HCT116 (cell line): Measurements from ENCODE around the gene KPNB1. TPM values are rescaled to one million over a fixed set of nuclear protein-coding genes. Genes with fewer than 3 reads are reported as not detected.

Experiments used
- ATAC-seq: fragments of 200-7000 bp; cut with Tn5 transposase; 2 replicates; pipeline ENCODE4 v1.9.1; 2020; ENCODE audit warnings: mild to moderate bottlenecking, moderate library complexity
- BruUV-seq: library from RNA; stranded (reverse); fragments of 400-500 nt; replicated peaks from 2 replicates; lab custom pipeline; 2021; lab: Mats Ljungman, UMichigan
- CTCF ChIA-PET: fragments of 300-600 bp; sonication (Branson Sonifier 250); formaldehyde crosslinking; loops from one replicate; lab custom pipeline; 2021; ENCODE audit warnings: antibody characterized with exemption; lab: Charles Lee
- POLR2A ChIA-PET: fragments of 300-600, 350-600 bp; sonication (Branson Sonifier 250); formaldehyde crosslinking; loops from one replicate; lab custom pipeline; 2021; ENCODE audit warnings: antibody characterized with exemption; lab: Charles Lee
- RAD21 ChIA-PET, 2 experiments: fragments of 300-600 bp; sonication (Branson Sonifier 250); formaldehyde crosslinking; loops; one replicate each; lab custom pipeline; 2023; ENCODE audit warnings: low total read pairs in 2 of 2; ENCODE audit not compliant: uncharacterized antibody in 2 of 2, unreplicated experiment in 2 of 2, low non-redundant PET in 1 of 2; lab: Charles Lee
- DNase-seq: peaks from one replicate; pipeline ENCODE4 v3.0.0-alpha.2; 2010; ENCODE audit warnings: low read depth, low spot score
- H2AFZ ChIP-seq: fragments of 200-600 bp; shearing (Covaris generic), sonication (generic); 2 replicates; pipeline ENCODE4 v1.6.1; 2017; ENCODE audit warnings: low read depth, mixed run types, mixed read lengths, antibody characterized with exemption, low read length; ENCODE audit not compliant: poor library complexity, severe bottlenecking
- H3K27ac ChIP-seq: 2 replicates; pipeline ENCODE4 v1.5.1; 2012; ENCODE audit warnings: low read depth, low read length
- H3K27me3 ChIP-seq: fragments of 200-600 bp; sonication (generic); 2 replicates; pipeline ENCODE4 v1.6.1; 2016; ENCODE audit warnings: mixed run types, low read length, mixed read lengths; ENCODE audit not compliant: insufficient read depth
- H3K36me3 ChIP-seq, 2 experiments: fragments of 200-500 bp in 1 of 2; fragments of 200-600 bp in 1 of 2; sonication (Bioruptor generic) in 1 of 2; sonication (generic) in 1 of 2; 2 replicates each; pipeline versions ENCODE4 v1.5.1 to v1.6.1; 2014 to 2016; ENCODE audit warnings: low read length in 2 of 2, inconsistent platforms in 1 of 2, mixed read lengths in 1 of 2, mixed run types in 1 of 2; ENCODE audit not compliant: insufficient read depth in 2 of 2, control insufficient read depth in 1 of 2
- H3K4me1 ChIP-seq, 2 experiments: fragments of 200-600 bp in 1 of 2; sonication (generic) in 1 of 2; 2 replicates each; pipeline versions ENCODE4 v1.5.1 to v1.6.1; 2012 to 2017; ENCODE audit warnings: low read length in 2 of 2, inconsistent platforms in 1 of 2, mild to moderate bottlenecking in 1 of 2, mixed read lengths in 1 of 2, mixed run types in 1 of 2, moderate library complexity in 1 of 2; ENCODE audit not compliant: insufficient read depth in 2 of 2, control insufficient read depth in 1 of 2
- H3K4me2 ChIP-seq: fragments of 200-600 bp; sonication (generic); 2 replicates; pipeline ENCODE4 v1.6.1; 2017; ENCODE audit warnings: mixed run types, low read length, mixed read lengths
- H3K4me3 ChIP-seq, 2 experiments: fragments of 200-600 bp in 1 of 2; sonication (generic) in 1 of 2; replicated peaks in 1 of 2; 2 replicates each; pipeline ENCODE4 v1.5.1; 2011 to 2016; ENCODE audit warnings: low read length in 2 of 2, control low read depth in 1 of 2, low read depth in 1 of 2, mild to moderate bottlenecking in 1 of 2, mixed read lengths in 1 of 2, mixed run types in 1 of 2
- H3K79me2 ChIP-seq: fragments of 200-600 bp; sonication (generic); 2 replicates; pipeline ENCODE4 v1.6.1; 2017; ENCODE audit warnings: mild to moderate bottlenecking, mixed run types, low read length, moderate library complexity, mixed read lengths; ENCODE audit not compliant: insufficient read depth
- H3K9ac ChIP-seq: fragments of 200-600 bp; sonication (generic); 2 replicates; pipeline ENCODE4 v1.6.1; 2016; ENCODE audit warnings: low read length, mixed read lengths
- H3K9me2 ChIP-seq: fragments of 200-600 bp; sonication (generic), shearing (Covaris generic); 2 replicates; pipeline ENCODE4 v1.6.1; 2017; ENCODE audit warnings: mixed run types, mild to moderate bottlenecking, moderate library complexity; ENCODE audit not compliant: insufficient read depth
- H3K9me3 ChIP-seq, 2 experiments: fragments of 200-500 bp in 1 of 2; fragments of 200-600 bp in 1 of 2; sonication (Bioruptor generic) in 1 of 2; sonication (generic) in 1 of 2; 2 replicates each; pipeline ENCODE4 v1.6.1; 2014 to 2017; ENCODE audit warnings: low read length in 2 of 2, mixed read lengths in 2 of 2, inconsistent platforms in 1 of 2, low read depth in 1 of 2, mild to moderate bottlenecking in 1 of 2, mixed run types in 1 of 2, moderate library complexity in 1 of 2; ENCODE audit not compliant: control insufficient read depth in 1 of 2, insufficient read depth in 1 of 2
- H4K20me1 ChIP-seq: fragments of 200-600 bp; sonication (generic), shearing (Covaris generic); 2 replicates; pipeline ENCODE4 v1.6.1; 2017; ENCODE audit warnings: mixed run types, mild to moderate bottlenecking, moderate library complexity; ENCODE audit not compliant: insufficient read depth
- CBX3 ChIP-seq: IDR thresholded peaks from 2 replicates; pipeline ENCODE4 v1.6.1; 2012; ENCODE audit warnings: low read depth
- FOSL1 ChIP-seq: IDR thresholded peaks from 2 replicates; pipeline ENCODE4 v1.6.1; 2012; ENCODE audit warnings: low read depth
- JUND ChIP-seq: IDR thresholded peaks from 2 replicates; pipeline ENCODE4 v1.6.1; 2012
- SIN3A ChIP-seq: IDR thresholded peaks from 2 replicates; pipeline ENCODE4 v1.6.1; 2012; ENCODE audit warnings: low read depth
- TCF7L2 ChIP-seq: IDR thresholded peaks from 2 replicates; pipeline ENCODE4 v1.7.0; 2011; ENCODE audit warnings: borderline replicate concordance, inconsistent platforms; ENCODE audit not compliant: insufficient read depth, insufficient read length; ENCODE audit errors: extremely low read depth
- intact Hi-C: fragments of 100-400 bp; cut with micrococcal nuclease; formaldehyde crosslinking; loops from 2 replicates; pipeline ENCODE4 v1.10.0; 2022
- total RNA-seq: library from RNA; stranded (reverse); gene quantifications from one replicate; pipeline ENCODE4 v1.2.1, GENCODE V29; 2021; ENCODE audit not compliant: unreplicated experiment
- TF ChIP-seq, protein P1 (sequence below): IDR thresholded peaks from 2 replicates; pipeline ENCODE4 v1.6.1; 2011; ENCODE audit warnings: mild to moderate bottlenecking, low read length, moderate library complexity; ENCODE audit not compliant: insufficient replicate concordance; ENCODE audit errors: extremely low read depth

KPNB1 gene
- total RNA-seq, 1 experiment from 2014 or later: 526 TPM

DNA sequence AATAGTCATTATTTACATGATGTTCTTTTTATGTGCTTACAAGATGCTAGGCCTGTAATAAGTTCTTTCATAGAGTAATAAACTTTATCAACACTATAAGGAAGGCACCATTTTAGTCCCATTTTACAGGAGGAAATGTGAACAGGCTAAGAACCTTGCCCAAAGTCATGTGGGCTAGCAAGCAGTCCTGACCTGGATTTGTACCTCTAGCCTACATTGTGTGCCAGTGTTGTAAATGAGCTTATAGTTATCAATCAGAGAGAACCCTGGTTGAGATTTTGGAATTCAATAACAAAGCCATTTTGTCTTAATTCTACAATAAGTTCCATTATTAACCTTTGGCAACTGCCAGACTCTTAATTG lies 37.6 kb downstream of the KPNB1 start:
- ATAC-seq: no peak; the same call in 1 of the 2 replicates

DNA sequence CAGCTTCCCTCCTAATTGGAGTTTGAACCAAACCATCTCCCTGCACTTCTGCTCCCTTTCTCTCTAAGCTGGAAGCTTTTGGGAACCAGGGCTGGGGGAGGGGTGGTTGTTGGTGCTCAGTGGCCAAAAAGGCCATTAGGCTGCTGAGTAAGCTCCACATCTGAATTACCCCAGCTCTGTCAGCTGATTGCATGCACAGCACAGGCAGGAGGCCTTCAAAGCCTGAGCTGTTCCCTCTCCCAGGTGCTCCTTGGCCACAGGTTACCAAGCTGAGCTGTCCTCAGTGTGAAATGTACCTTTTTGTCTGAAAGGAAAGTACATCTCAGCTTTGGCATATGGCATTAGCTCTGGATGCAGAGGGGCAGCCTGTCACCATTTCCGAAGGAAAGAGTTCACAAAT lies 38.0 kb downstream of the KPNB1 start:
- Histone ChIP-seq H3K9ac (no peak overlapping the region), H3K36me3 (peaks cover 19 to 28% of the 10 kb centered on the region in 2 experiments; a peak in 3 of 4 replicates), H2AFZ (no peak overlapping the region), H4K20me1 (peaks cover 14% of the 10 kb centered on the region; the same call in 1 of the 2 replicates), H3K9me3 (no peaks in the 10 kb centered on the region), H3K4me3 (no peak overlapping the region), H3K4me2 (no peak overlapping the region), H3K79me2 (no peaks in the 10 kb centered on the region), H3K9me2 (no peaks in the 10 kb centered on the region), H3K4me1 (peaks cover 12 to 30% of the 10 kb centered on the region in 2 experiments; a peak in 3 of 4 replicates), H3K27ac (0 out of 2 replicates have a peak overlapping the region, but pooled peaks have one; percentile 4), H3K27me3 (no peaks in the 10 kb centered on the region)
- CTCF ChIA-PET: interaction anchor here (0.9 to 2.1 kb wide), 5 partner anchors 9 to 114 kb away, joined by 4 to 12 read pairs (median 5); no protein-coding TSS in a partner anchor
- RAD21 ChIA-PET: no interaction called here
- no TSS peak for BruUV-seq
- POLR2A ChIA-PET: interaction anchor here (1.0 kb wide), 1 partner anchor 38 kb away, joined by 4 read pairs; the partner anchor contains the start of gene KPNB1
- DNase-seq (no peak), ATAC-seq (peak; percentile 31; the same call in 1 of the 2 replicates)
- TF ChIP-seq SIN3A (0 out of 2 replicates have a peak, but pooled peaks have one; percentile 1), JUND (no peak), CBX3 (no peak)
- intact Hi-C loops: no loop called here

More for the DNA sequence above, 37.6 kb downstream of the KPNB1 start:
- intact Hi-C loops: no loop called here
- Histone ChIP-seq H3K9ac (no peak overlapping the region), H3K79me2 (no peaks in the 10 kb centered on the region), H3K9me3 (no peaks in the 10 kb centered on the region), H3K27me3 (no peaks in the 10 kb centered on the region), H3K27ac (no peak overlapping the region), H3K36me3 (peaks cover 24 to 33% of the 10 kb centered on the region in 2 experiments; a peak in 3 of 4 replicates), H3K9me2 (no peaks in the 10 kb centered on the region), H3K4me2 (no peak overlapping the region), H2AFZ (no peak overlapping the region), H3K4me1 (peaks cover 9 to 26% of the 10 kb centered on the region in 2 experiments; a peak in 3 of 4 replicates), H4K20me1 (peaks cover 14% of the 10 kb centered on the region; the same call in 1 of the 2 replicates), H3K4me3 (no peak overlapping the region)
- ChIA-PET POLR2A (interaction anchor here (1.0 kb wide), 1 partner anchor 38 kb away, joined by 4 read pairs; the partner anchor contains the start of gene KPNB1), RAD21 (no interaction called here)
- BruUV-seq: no TSS peak
- DNase-seq: no peak
- 0 out of 2 replicates have a peak, but pooled peaks have one; percentile 21 for TF ChIP-seq SIN3A
- TF ChIP-seq TCF7L2: no peak
- no peak for TF ChIP-seq FOSL1
- TF ChIP-seq, protein P1, sequence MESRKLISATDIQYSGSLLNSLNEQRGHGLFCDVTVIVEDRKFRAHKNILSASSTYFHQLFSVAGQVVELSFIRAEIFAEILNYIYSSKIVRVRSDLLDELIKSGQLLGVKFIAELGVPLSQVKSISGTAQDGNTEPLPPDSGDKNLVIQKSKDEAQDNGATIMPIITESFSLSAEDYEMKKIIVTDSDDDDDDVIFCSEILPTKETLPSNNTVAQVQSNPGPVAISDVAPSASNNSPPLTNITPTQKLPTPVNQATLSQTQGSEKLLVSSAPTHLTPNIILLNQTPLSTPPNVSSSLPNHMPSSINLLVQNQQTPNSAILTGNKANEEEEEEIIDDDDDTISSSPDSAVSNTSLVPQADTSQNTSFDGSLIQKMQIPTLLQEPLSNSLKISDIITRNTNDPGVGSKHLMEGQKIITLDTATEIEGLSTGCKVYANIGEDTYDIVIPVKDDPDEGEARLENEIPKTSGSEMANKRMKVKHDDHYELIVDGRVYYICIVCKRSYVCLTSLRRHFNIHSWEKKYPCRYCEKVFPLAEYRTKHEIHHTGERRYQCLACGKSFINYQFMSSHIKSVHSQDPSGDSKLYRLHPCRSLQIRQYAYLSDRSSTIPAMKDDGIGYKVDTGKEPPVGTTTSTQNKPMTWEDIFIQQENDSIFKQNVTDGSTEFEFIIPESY: no peak
- TF ChIP-seq, all 23 proteins: peak for 1
- CTCF ChIA-PET: interaction anchor here (0.9 to 2.1 kb wide), 5 partner anchors 9 to 114 kb away, joined by 4 to 12 read pairs (median 5); no protein-coding TSS in a partner anchor
